Astrocyte of the spinal cord (primary cell): ENCODE data around the gene WDR45B.

Experiments used
- DNase-seq: peaks from one replicate; pipeline ENCODE4 v3.0.0; 2011; ENCODE audit warnings: low read depth, low spot score
- H3K4me3 ChIP-seq: 2 replicates; pipeline ENCODE4 v1.5.1; 2011; ENCODE audit warnings: low read depth, mild to moderate bottlenecking, low read length, moderate library complexity
- CTCF ChIP-seq: IDR thresholded peaks from 2 replicates; pipeline ENCODE4 v1.5.1; 2012; ENCODE audit warnings: low read depth, mild to moderate bottlenecking, low read length, inconsistent platforms
- in situ Hi-C: cut with HindIII; loops from 2 replicates; pipeline ENCODE4 v1.10.0; 2017; ENCODE audit warnings: low sequenced_read_pairs

Gene WDR45B

GRCh38 chr17:82692268-82692667, 44.0 kb upstream of the WDR45B start:
- no peak for TF ChIP-seq CTCF
- no peak overlapping the region for H3K4me3 ChIP-seq
- DNase-seq = no peak
- in situ Hi-C loops = no loop called here

GRCh38 chr17:82691714-82692113, 43.5 kb upstream of the WDR45B start:
- in situ Hi-C loops = no loop called here
- no peak overlapping the region for H3K4me3 ChIP-seq
- no peak for DNase-seq
- TF ChIP-seq CTCF = no peak

GRCh38 chr17:82690786-82691489, 42.7 kb upstream of the WDR45B start:
- no peak for DNase-seq
- no peak for TF ChIP-seq CTCF
- in situ Hi-C loops = no loop called here
- no peak overlapping the region for H3K4me3 ChIP-seq

- no peak for DNase-seq
- TF ChIP-seq CTCF = no peak
- no peak overlapping the region for H3K4me3 ChIP-seq
- in situ Hi-C loops = no loop called here
These were observed 40.8 kb upstream of the WDR45B start for GRCh38 chr17:82689077-82689476.

- TF ChIP-seq CTCF = no peak
- DNase-seq = no peak
- no peak overlapping the region for H3K4me3 ChIP-seq
- in situ Hi-C loops = no loop called here
These were observed 39.6 kb upstream of the WDR45B start for GRCh38 chr17:82687871-82688270.

- no peak for TF ChIP-seq CTCF
- DNase-seq = no peak
- H3K4me3 ChIP-seq = no peak overlapping the region
- in situ Hi-C loops = no loop called here
These were observed 39.2 kb upstream of the WDR45B start for GRCh38 chr17:82687375-82687861.
